Gastroesophageal sphincter (tissue), 4 donors: ENCODE measurements around the gene NDUFS8. TPM values are rescaled to one million over a fixed set of nuclear protein-coding genes. Genes with fewer than 3 reads are reported as not detected.

ENCODE experiments used
- ATAC-seq: fragments of 150-250 bp; one replicate; pipeline ENCODE4 v1.9.1; 2016; ENCODE audit warnings: mild to moderate bottlenecking, moderate library complexity
- H3K27ac ChIP-seq, 4 donors: fragments of 200-600 bp; sonication (generic) in 3 of 4; 1 replicate in 3 of 4; 2 replicates in 1 of 4; pipeline ENCODE4 v1.5.1; 2016 to 2019
- H3K27me3 ChIP-seq: fragments of 200-600 bp; sonication (generic); one replicate; pipeline ENCODE4 v1.5.1; 2019
- H3K36me3 ChIP-seq, 2 donors: fragments of 200-600 bp; sonication (generic); one replicate each; pipeline ENCODE4 v1.5.1; 2019; ENCODE audit warnings: control low read depth in 1 of 2
- H3K4me1 ChIP-seq, 3 donors: fragments of 200-600 bp; sonication (generic); 1 replicate in 2 of 3; 2 replicates in 1 of 3; pipeline ENCODE4 v1.5.1; 2016 to 2019; ENCODE audit warnings: control low read depth in 2 of 3
- H3K4me3 ChIP-seq, 2 donors: fragments of 200-600 bp; sonication (generic); one replicate each; pipeline ENCODE4 v1.5.1; 2019; ENCODE audit warnings: mild to moderate bottlenecking in 1 of 2, moderate library complexity in 1 of 2
- H3K9me3 ChIP-seq, 3 donors: fragments of 200-600 bp; sonication (generic); one replicate each; pipeline ENCODE4 v1.5.1; 2017 to 2019; ENCODE audit warnings: control low read depth in 2 of 3
- CTCF ChIP-seq, 4 experiments: fragments of 200-600 bp in 2 of 4; fragments of 450-650 bp in 2 of 4; sonication (generic) in 1 of 4; IDR thresholded peaks; one replicate each; pipeline ENCODE4 v1.5.1; 2017 to 2019; ENCODE audit warnings: antibody characterized with exemption in 4 of 4, mild to moderate bottlenecking in 2 of 4, moderate library complexity in 2 of 4
- EP300 ChIP-seq: sonication (generic); formaldehyde crosslinking; IDR thresholded peaks from one replicate; pipeline ENCODE4 v1.6.1; 2017; ENCODE audit warnings: antibody characterized with exemption, mild to moderate bottlenecking
- POLR2A ChIP-seq, 2 donors: fragments of 450-650 bp; IDR thresholded peaks; one replicate each; pipeline ENCODE4 v1.6.1; 2017; ENCODE audit warnings: antibody characterized with exemption in 2 of 2, mild to moderate bottlenecking in 2 of 2, moderate library complexity in 1 of 2
- POLR2AphosphoS5 ChIP-seq: sonication (generic); formaldehyde crosslinking; IDR thresholded peaks from one replicate; pipeline ENCODE4 v1.6.1; 2017; ENCODE audit warnings: antibody characterized with exemption
- WGBS, 2 donors: methylation state at CpG; one replicate each; pipeline ENCODE4 v1.1.5; 2018; ENCODE audit warnings: low coverage in 1 of 2; 5-methylcytosine and 5-hydroxymethylcytosine counted together
- total RNA-seq, 4 donors: library from RNA; depleted of rRNA; stranded (reverse); fragments of >200 nt; gene quantifications; one replicate each; pipeline ENCODE4 v1.1.0, GENCODE V29; 2016

NDUFS8 gene
- total RNA-seq, 4 donors from 2014 or later, result 145 to 203 (median 159) TPM

- TF ChIP-seq POLR2AphosphoS5 (no peak), POLR2A (IDR thresholded peaks at IDR 0.05) (no peak), CTCF (IDR thresholded peaks at IDR 0.05) (no peak), EP300 (no peak)
- WGBS, 2 donors, result no CpG with 5 or more reads among the region's 10 CpGs
- H3K4me1 ChIP-seq, result peaks cover 4 to 81% (median 24%) of the 10 kb centered on the region in 3 donors
Measured at GRCh38 chr11:68039526-68040086, 9.1 kb downstream of the NDUFS8 start.

DNA sequence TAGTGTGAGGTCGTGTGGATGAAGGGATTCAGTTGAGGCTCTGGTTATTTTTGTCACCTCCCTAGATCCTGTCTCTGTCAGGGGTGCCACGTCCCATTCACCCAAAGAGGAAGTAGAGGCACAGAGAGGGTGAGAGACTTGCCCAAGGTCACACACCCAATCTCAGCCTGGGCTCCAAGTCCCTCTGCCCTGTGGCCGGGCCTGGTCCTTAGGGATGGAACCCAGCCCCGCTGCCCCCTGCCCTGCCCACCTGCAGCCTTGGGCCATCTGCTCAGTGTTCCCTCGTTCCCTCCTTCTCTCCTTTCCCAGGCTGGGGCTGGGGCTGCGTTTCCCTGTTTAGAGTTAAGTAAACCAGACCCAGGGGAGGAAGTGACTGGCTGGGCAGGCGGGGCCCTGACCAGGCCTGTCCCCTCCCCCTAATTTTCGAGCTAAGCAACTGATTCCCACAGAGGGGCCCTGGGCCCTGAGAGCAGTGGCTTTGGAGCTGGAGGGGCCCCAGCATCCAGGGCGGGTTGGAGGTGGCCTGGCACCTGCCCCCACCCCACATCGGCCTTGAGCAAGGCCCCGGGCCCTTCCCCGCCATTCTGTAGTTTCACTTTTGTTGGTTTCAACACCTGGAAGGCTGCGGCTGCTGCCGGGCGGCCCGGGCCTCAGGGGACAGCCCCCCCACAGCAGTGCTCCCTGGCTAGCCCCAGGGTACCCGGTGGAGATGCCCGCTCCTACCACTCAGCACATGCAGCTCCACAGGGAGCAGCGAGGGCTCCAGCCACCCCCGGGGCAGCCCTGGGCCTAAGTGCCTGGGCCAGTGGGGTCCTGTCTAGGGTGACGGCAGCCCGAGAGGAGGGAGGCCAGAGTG is 9.8 kb downstream of the NDUFS8 start:
- TF ChIP-seq CTCF (IDR thresholded peaks at IDR 0.05), result no peak
- peak; percentile 9 for TF ChIP-seq POLR2AphosphoS5
- Histone ChIP-seq H3K4me1 (peaks cover 4 to 81% (median 24%) of the 10 kb centered on the region in 3 donors), H3K27ac (peak overlapping the region; percentile 69 to 92 (median 86)), H3K9me3 (no peaks in the 10 kb centered on the region), H3K4me3 (peak overlapping the region; percentile 60 to 70), H3K36me3 (peaks cover 0 to 58% of the 10 kb centered on the region in 2 donors), H3K27me3 (no peaks in the 10 kb centered on the region)
- WGBS, 2 donors, result 20% methylated on average over 2 of the region's 22 CpGs; no CpG with 5 or more reads in 1 of the 2 donors
- peak; percentile 46 for ATAC-seq

More at GRCh38 chr11:68039526-68040086, 9.1 kb downstream of the NDUFS8 start:
- ATAC-seq, result no peak
- H3K36me3 ChIP-seq, result peaks cover 0 to 58% of the 10 kb centered on the region in 2 donors
- H3K9me3 ChIP-seq, result no peaks in the 10 kb centered on the region
- H3K27me3 ChIP-seq, result no peaks in the 10 kb centered on the region
- H3K27ac ChIP-seq, result peak overlapping the region; percentile 69 to 92 (median 86)
- H3K4me3 ChIP-seq, result peak overlapping the region; percentile 60 to 70

DNA sequence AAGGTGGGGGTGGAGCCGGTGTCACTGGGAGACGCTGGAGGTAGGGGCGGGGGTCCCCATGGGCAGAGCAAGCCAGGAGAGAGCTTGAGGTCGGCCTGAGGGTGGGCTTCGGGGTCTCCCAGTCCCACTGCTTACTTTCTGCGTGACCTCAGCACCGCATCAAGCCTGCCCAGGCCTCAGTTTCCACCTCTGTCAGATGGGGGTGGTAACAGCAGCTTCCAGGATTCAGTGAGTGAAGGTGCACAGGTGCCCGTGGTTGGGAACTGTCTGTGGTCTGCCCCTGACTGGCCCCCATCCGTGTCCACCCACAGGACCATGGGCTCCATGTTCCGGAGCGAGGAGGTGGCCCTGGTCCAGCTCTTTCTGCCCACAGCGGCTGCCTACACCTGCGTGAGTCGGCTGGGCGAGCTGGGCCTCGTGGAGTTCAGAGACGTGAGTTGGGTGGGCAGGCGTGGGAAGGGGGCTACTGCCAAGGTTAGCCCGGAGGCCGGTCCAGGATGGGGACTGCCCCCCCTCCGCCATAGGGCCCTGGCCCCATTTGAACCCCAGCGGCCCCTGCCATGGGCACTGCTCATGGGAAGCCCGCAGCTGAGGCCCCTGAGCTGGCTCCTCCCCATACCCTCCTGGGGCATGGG is 10.6 kb downstream of the NDUFS8 start:
- Histone ChIP-seq H3K4me1 (peaks cover 4 to 79% (median 24%) of the 10 kb centered on the region in 3 donors), H3K27ac (peak overlapping the region; percentile 69 to 92 (median 86)), H3K4me3 (peak overlapping the region; percentile 60 to 70), H3K9me3 (no peaks in the 10 kb centered on the region), H3K36me3 (peaks cover 0 to 58% of the 10 kb centered on the region in 2 donors), H3K27me3 (no peaks in the 10 kb centered on the region)
- TF ChIP-seq EP300 (no peak), POLR2AphosphoS5 (no peak), POLR2A (IDR thresholded peaks at IDR 0.05) (no peak), CTCF (IDR thresholded peaks at IDR 0.05) (no peak)
- ATAC-seq, result no peak
- 23 to 50% methylated on average over 4 to 5 of the region's 23 CpGs for WGBS, 2 donors

GRCh38 chr11:68041617-68042218 is 11.2 kb downstream of the NDUFS8 start:
- no peak overlapping the region for H3K4me3 ChIP-seq
- H3K36me3 ChIP-seq, result peaks cover 0 to 58% of the 10 kb centered on the region in 2 donors
- H3K4me1 ChIP-seq, result peaks cover 4 to 73% (median 24%) of the 10 kb centered on the region in 3 donors
- WGBS, 2 donors, result 50% methylated on average over 3 of the region's 12 CpGs; no CpG with 5 or more reads in 1 of the 2 donors
- H3K27ac ChIP-seq, result peak overlapping the region in 3 of 4 donors; percentile 83 to 92 (median 89)
- ATAC-seq, result no peak
- no peaks in the 10 kb centered on the region for H3K9me3 ChIP-seq
- no peak for TF ChIP-seq CTCF (IDR thresholded peaks at IDR 0.05)
- no peaks in the 10 kb centered on the region for H3K27me3 ChIP-seq
